SK-N-MC (cell line): ENCODE results near the gene SLC10A7.

ENCODE experiments used
- EZH2 ChIP-seq: fragments of 200-600 bp; sonication (generic); IDR thresholded peaks from one replicate; pipeline ENCODE4 v1.6.1; 2017; ENCODE audit warnings: antibody characterized with exemption
- FOXP2 ChIP-seq: optimal IDR thresholded peaks from 2 replicates; pipeline ENCODE3; 2011; ENCODE audit warnings: mild to moderate bottlenecking, moderate library complexity; ENCODE audit not compliant: insufficient read depth; ENCODE audit errors: extremely low read length, control extremely low read depth

- TF ChIP-seq EZH2: no peak
- TF ChIP-seq FOXP2: no peak
These were observed 120.5 kb downstream of the SLC10A7 start for GRCh38 chr4:146401274-146401673.
